ENCODE measurements around the gene ZSWIM7. TPM values are rescaled to one million over a fixed set of nuclear protein-coding genes. Genes with fewer than 3 reads are reported as not detected.

ZSWIM7 gene
- total and polyA plus RNA-seq, 2 of the 4 experiments (the other 2 are of a cell fraction), result 6.8 to 12.1 TPM

- Histone ChIP-seq H3K27me3 (ENCODE audit: control insufficient read depth, insufficient read depth, low read length) (no peaks in the 10 kb centered on the region), H2AK9ac (replicated peaks; ENCODE audit: low read depth, low read length, poor library complexity) (no peak overlapping the region), H2BK5ac (ENCODE audit: low read depth, low read length, poor library complexity, severe bottlenecking) (no peak overlapping the region), H4K8ac (ENCODE audit: low read depth in 2 of 2, low read length in 2 of 2) (no peak overlapping the region), H3K27ac (ENCODE audit: insufficient read depth, low read length) (no peak overlapping the region), H2AFZ (replicated peaks; ENCODE audit: low read length, poor library complexity) (no peak overlapping the region), H2AK5ac (ENCODE audit: low read depth, low read length) (no peak overlapping the region), H3K36me3 (ENCODE audit: control insufficient read depth, insufficient read depth, low read length) (0 out of 2 replicates have a peak, but pooled peaks cover 2% of the 10 kb centered on the region), H3K9ac (ENCODE audit: low read depth, low read length) (no peak overlapping the region), H3K18ac (ENCODE audit: low read depth, low read length) (no peak overlapping the region), H2BK20ac (ENCODE audit: low read depth, low read length) (no peak overlapping the region), H3K56ac (ENCODE audit: extremely low read depth, insufficient read depth, low read length) (no peak overlapping the region), H3K14ac (replicated peaks; ENCODE audit: low read depth, low read length) (no peak overlapping the region), H3K79me1 (ENCODE audit: low read depth in 1 of 2, low read length in 2 of 2) (peaks cover 24 to 42% of the 10 kb centered on the region in 2 experiments), H3K4me1 (ENCODE audit: control insufficient read depth, insufficient read depth, low read length) (peaks cover 18% of the 10 kb centered on the region), H3K4ac (ENCODE audit: low read depth, low read length) (no peak overlapping the region; the same call in 1 of the 2 replicates), H2BK120ac (ENCODE audit: low read depth, low read length) (no peak overlapping the region), H3K4me3 (ENCODE audit: insufficient read depth, low read depth, low read length) (no peak overlapping the region), H3K23ac (ENCODE audit: low read depth, low read length) (no peak overlapping the region), H3K9me3 (ENCODE audit: control insufficient read depth, insufficient read depth, low read length) (no peaks in the 10 kb centered on the region), H4K91ac (ENCODE audit: insufficient read depth, low read depth, low read length) (no peak overlapping the region), H3K9me1 (ENCODE audit: insufficient read depth, low read length) (peaks cover 16% of the 10 kb centered on the region; the same call in 1 of the 2 replicates), H4K20me1 (ENCODE audit: insufficient read depth, low read length) (no peaks in the 10 kb centered on the region), H2BK15ac (ENCODE audit: low read depth, low read length) (0 out of 3 replicates have a peak overlapping the region, but pooled peaks have one; percentile 34), H3K4me2 (ENCODE audit: low read depth, low read length) (no peak overlapping the region), H4K5ac (ENCODE audit: low read depth, low read length) (no peak overlapping the region)
- no peak for TF ChIP-seq RAD21 (IDR thresholded peaks at IDR 0.05; ENCODE audit: low read length)
- TF ChIP-seq SMC3 (IDR thresholded peaks at IDR 0.05; ENCODE audit: low read depth, low read length), result no peak
- no peak for TF ChIP-seq ELK1 (IDR thresholded peaks at IDR 0.05; ENCODE audit: borderline replicate concordance, low read depth, low read length)
- no peak for TF ChIP-seq BHLHE40 (IDR thresholded peaks at IDR 0.05; ENCODE audit: low read depth, low read length)
- TF ChIP-seq NFE2L2 (IDR thresholded peaks at IDR 0.05; ENCODE audit: low read depth, low read length), result no peak
- no peak for TF ChIP-seq USF2 (IDR thresholded peaks at IDR 0.05; ENCODE audit: low read depth, low read length)
- TF ChIP-seq POLR2A (IDR thresholded peaks at IDR 0.05; ENCODE audit: low read depth, low read length), result no peak
- no peak for TF ChIP-seq CHD1 (IDR thresholded peaks at IDR 0.05; ENCODE audit: low read depth, low read length)
- dilution Hi-C loops (cut with HindIII; ENCODE audit: low sequenced_read_pairs, unreplicated experiment) (no loop called here), intact Hi-C loops (cut with micrococcal nuclease) (no loop called here), in situ Hi-C loops (cut with MboI; ENCODE audit: low sequenced_read_pairs) (loop anchor here (25.0 kb wide), 1 partner anchor 689 kb away; the partner anchor contains the start of gene PMP22)
- POLR2A ChIA-PET (ENCODE audit: unreplicated experiment), result no interaction called here
- DNase-seq, result no peak
- WGBS, 2 experiments (ENCODE audit: extremely low coverage in 2 of 2, insufficient read length in 1 of 2), result 96% methylated on average over 4 of the region's 6 CpGs; no CpG with 5 or more reads in 1 of the 2 experiments
- no peak for ATAC-seq (ENCODE audit: low read depth)
- no TSS peak for BruUV-seq (replicated peaks)
- CTCF ChIA-PET, result no interaction called here
These were observed 48.0 kb downstream of the ZSWIM7 start for GRCh38 chr17:15951368-15952047.

All from IMR-90 (cell line).